ENCODE measurements around the gene SLC22A23.

DNA sequence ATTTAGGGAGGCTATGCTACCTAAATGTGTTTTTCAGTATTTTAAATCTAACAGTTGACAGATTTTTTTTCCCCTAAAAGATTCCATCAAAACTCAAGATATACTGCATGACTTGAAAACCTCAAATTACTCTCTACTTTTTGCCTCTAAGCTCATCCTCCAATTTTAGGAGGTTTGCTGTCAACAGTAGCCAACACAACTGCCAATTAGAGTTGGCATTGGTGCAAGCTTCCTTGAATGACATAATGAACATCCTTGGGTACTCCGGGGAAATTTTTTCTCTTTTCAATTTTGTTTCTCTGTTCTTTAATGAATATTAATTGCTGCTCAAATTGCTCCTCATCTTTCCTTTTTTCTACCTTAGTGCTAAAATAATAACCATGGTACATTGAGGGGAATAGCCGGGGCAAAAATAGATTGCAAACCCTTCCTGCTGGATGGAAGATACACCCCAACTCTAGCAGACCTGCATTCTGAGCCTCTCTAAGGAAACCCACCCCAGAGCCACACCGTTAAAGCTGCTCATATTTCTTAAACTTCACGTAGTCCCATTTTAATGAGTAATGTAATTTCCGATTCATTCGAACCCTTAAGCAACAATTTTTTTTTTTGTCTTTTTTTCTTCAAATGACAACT, 34.3 kb downstream of the SLC22A23 start:
- TF ChIP-seq, protein P1, sequence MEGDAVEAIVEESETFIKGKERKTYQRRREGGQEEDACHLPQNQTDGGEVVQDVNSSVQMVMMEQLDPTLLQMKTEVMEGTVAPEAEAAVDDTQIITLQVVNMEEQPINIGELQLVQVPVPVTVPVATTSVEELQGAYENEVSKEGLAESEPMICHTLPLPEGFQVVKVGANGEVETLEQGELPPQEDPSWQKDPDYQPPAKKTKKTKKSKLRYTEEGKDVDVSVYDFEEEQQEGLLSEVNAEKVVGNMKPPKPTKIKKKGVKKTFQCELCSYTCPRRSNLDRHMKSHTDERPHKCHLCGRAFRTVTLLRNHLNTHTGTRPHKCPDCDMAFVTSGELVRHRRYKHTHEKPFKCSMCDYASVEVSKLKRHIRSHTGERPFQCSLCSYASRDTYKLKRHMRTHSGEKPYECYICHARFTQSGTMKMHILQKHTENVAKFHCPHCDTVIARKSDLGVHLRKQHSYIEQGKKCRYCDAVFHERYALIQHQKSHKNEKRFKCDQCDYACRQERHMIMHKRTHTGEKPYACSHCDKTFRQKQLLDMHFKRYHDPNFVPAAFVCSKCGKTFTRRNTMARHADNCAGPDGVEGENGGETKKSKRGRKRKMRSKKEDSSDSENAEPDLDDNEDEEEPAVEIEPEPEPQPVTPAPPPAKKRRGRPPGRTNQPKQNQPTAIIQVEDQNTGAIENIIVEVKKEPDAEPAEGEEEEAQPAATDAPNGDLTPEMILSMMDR (IDR thresholded peaks at IDR 0.05) = no peak
- TF ChIP-seq ZFX (IDR thresholded peaks at IDR 0.05; ENCODE audit: borderline replicate concordance) = no peak

All from 22Rv1 (cell line).